CD4-positive, alpha-beta memory T cell (primary cell): ENCODE results near the gene GMIP. TPM values are rescaled to one million over a fixed set of nuclear protein-coding genes. Genes with fewer than 3 reads are reported as not detected.
A peak's percentile ranks its signal among the peaks of the same experiment; 100 is the strongest.

Experiments used
- CTCF ChIA-PET: fragments of 350-600 bp; sonication (Branson Sonifier 250); formaldehyde crosslinking; loops from one replicate; lab custom pipeline; 2021; ENCODE audit warnings: inconsistent platforms; ENCODE audit not compliant: partially characterized antibody; lab: Charles Lee
- POLR2A ChIA-PET: fragments of 350-600 bp; sonication (Branson Sonifier 250); formaldehyde crosslinking; loops from one replicate; lab custom pipeline; 2021; ENCODE audit not compliant: partially characterized antibody; lab: Charles Lee
- DNase-seq, 5 donors: peaks; one replicate each; pipeline versions ENCODE4 v3.0.0 to v3.0.0-alpha.2; 2020 to 2022; ENCODE audit warnings: mixed read lengths in 1 of 5
- H3K27ac ChIP-seq: one replicate; pipeline ENCODE4 v1.7.0; 2013; ENCODE audit warnings: low read depth, low read length
- H3K27me3 ChIP-seq: 2 replicates; pipeline ENCODE4 v1.7.0; 2013; ENCODE audit warnings: mild to moderate bottlenecking, low read length, moderate library complexity; ENCODE audit not compliant: insufficient read depth
- H3K36me3 ChIP-seq: 2 replicates; pipeline ENCODE4 v1.7.0; 2013; ENCODE audit warnings: mild to moderate bottlenecking, low read length, moderate library complexity; ENCODE audit not compliant: insufficient read depth
- H3K4me1 ChIP-seq: 2 replicates; pipeline ENCODE4 v1.7.0; 2013; ENCODE audit warnings: mild to moderate bottlenecking, low read length, moderate library complexity; ENCODE audit not compliant: insufficient read depth
- H3K4me3 ChIP-seq, 2 donors: one replicate each; pipeline ENCODE4 v1.7.0; 2013; ENCODE audit warnings: low read length in 2 of 2, mild to moderate bottlenecking in 1 of 2
- H3K9me3 ChIP-seq, 2 donors: one replicate each; pipeline ENCODE4 v1.7.0; 2013; ENCODE audit warnings: low read length in 2 of 2, control low read depth in 1 of 2; ENCODE audit not compliant: control insufficient read depth in 1 of 2
- H3K27ac Mint-ChIP-seq, 7 donors: one replicate each; pipeline ENCODE4 v1.8.0; 2020 to 2021; ENCODE audit warnings: mixed read lengths in 7 of 7, mild to moderate bottlenecking in 6 of 7, inconsistent platforms in 3 of 7, moderate library complexity in 3 of 7
- H3K27me3 Mint-ChIP-seq, 2 donors: one replicate each; pipeline ENCODE4 v1.8.0; 2020 to 2021; ENCODE audit warnings: mixed read lengths in 2 of 2
- H3K36me3 Mint-ChIP-seq, 2 donors: one replicate each; pipeline ENCODE4 v1.8.0; 2020 to 2021; ENCODE audit warnings: mixed read lengths in 2 of 2, inconsistent platforms in 1 of 2, mild to moderate bottlenecking in 1 of 2
- H3K4me1 Mint-ChIP-seq, 4 donors: one replicate each; pipeline ENCODE4 v1.8.0; 2020 to 2021; ENCODE audit warnings: mixed read lengths in 4 of 4, mild to moderate bottlenecking in 1 of 4
- H3K4me3 Mint-ChIP-seq, 8 donors: one replicate each; pipeline ENCODE4 v1.8.0; 2020 to 2021; ENCODE audit warnings: mixed read lengths in 8 of 8, mild to moderate bottlenecking in 7 of 8, moderate library complexity in 6 of 8, inconsistent platforms in 3 of 8
- H3K9me3 Mint-ChIP-seq, 8 donors: one replicate each; pipeline ENCODE4 v1.8.0; 2020 to 2021; ENCODE audit warnings: mixed read lengths in 8 of 8, mild to moderate bottlenecking in 5 of 8, inconsistent platforms in 3 of 8, moderate library complexity in 1 of 8
- intact Hi-C: fragments of 100-400 bp; cut with micrococcal nuclease; formaldehyde crosslinking; loops from one replicate; pipeline ENCODE4 v1.15.1; 2023
- polyA plus RNA-seq, 2 donors: library from polyadenylated mRNA; unstranded; fragments of 300-500 nt; fragmentation: Illumina TruSeq; gene quantifications; one replicate each; pipeline ENCODE4 v1.2.3, GENCODE V29; 2021
- total RNA-seq, 2 experiments: library from RNA; stranded (reverse); gene quantifications; one replicate each; pipeline ENCODE4 v1.2.3, GENCODE V29; 2021

The GMIP gene
- total and polyA plus RNA-seq, 4 experiments from 2014 or later, result 28.4 to 105 (median 75.2) TPM

DNA sequence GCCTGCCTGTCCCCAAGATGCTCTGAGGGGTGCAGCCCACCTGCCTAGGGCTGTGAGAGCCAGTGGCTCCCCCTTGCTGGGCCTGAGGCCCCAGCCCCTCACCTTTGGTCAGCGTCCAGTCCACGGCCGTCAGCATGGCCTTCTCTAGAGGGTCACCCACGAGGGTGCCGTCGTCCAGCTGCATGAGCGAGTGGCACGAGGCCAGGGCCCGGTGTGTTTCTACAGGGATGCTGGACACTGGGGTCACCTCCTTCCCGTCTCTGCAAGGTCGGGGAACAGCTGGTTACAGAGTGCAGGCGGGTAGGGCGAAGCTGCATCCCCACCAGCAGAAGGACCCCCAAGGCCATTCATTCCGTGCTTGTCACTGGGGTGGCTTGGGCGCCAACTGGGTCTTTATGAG lies 11.0 kb upstream of the GMIP start:
- Histone ChIP-seq H3K4me1 (peaks cover under 1% of the 10 kb centered on the region), H3K27ac (no peak overlapping the region), H3K4me3 (no peak overlapping the region), H3K9me3 (no peaks in the 10 kb centered on the region), H3K36me3 (peaks cover 91% of the 10 kb centered on the region), H3K27me3 (no peaks in the 10 kb centered on the region)
- DNase-seq, result no peak
- H3K27ac Mint-ChIP-seq, result peak overlapping the region in 1 of 7 donors; percentile 53
- ChIA-PET CTCF (no interaction called here), POLR2A (interaction anchor here (0.8 kb wide), 3 partner anchors 14 to 122 kb away, joined by 3 read pairs; no protein-coding TSS in a partner anchor)
- H3K4me3 Mint-ChIP-seq, result no peak overlapping the region
- H3K9me3 Mint-ChIP-seq, result no peaks in the 10 kb centered on the region
- intact Hi-C loops, result no loop called here
- peaks cover 0 to 11% (median 4%) of the 10 kb centered on the region in 4 donors for H3K4me1 Mint-ChIP-seq
- H3K27me3 Mint-ChIP-seq, result no peaks in the 10 kb centered on the region
- peaks cover 50 to 68% of the 10 kb centered on the region in 2 donors for H3K36me3 Mint-ChIP-seq

GRCh38 chr19:19653597-19654147 lies 10.2 kb upstream of the GMIP start:
- Histone ChIP-seq H3K4me1 (no peaks in the 10 kb centered on the region), H3K4me3 (no peak overlapping the region), H3K36me3 (peaks cover 90% of the 10 kb centered on the region), H3K27me3 (no peaks in the 10 kb centered on the region), H3K9me3 (no peaks in the 10 kb centered on the region), H3K27ac (no peak overlapping the region)
- H3K9me3 Mint-ChIP-seq, result no peaks in the 10 kb centered on the region
- no peak overlapping the region for H3K4me3 Mint-ChIP-seq
- CTCF ChIA-PET, result interaction anchor here (1.3 kb wide), 1 partner anchor 100 kb away, joined by 3 read pairs; no protein-coding TSS in a partner anchor
- POLR2A ChIA-PET, result interaction anchor here (0.8 to 1.9 kb wide), 4 partner anchors 8 to 122 kb away, joined by 3 to 6 read pairs (median 5); partner anchors contain the start of gene ZNF101
- peak overlapping the region in 1 of 7 donors; percentile 76 for H3K27ac Mint-ChIP-seq
- peaks cover 0 to 11% (median 4%) of the 10 kb centered on the region in 4 donors for H3K4me1 Mint-ChIP-seq
- H3K27me3 Mint-ChIP-seq, result no peaks in the 10 kb centered on the region
- intact Hi-C loops, result no loop called here
- H3K36me3 Mint-ChIP-seq, result peaks cover 53 to 69% of the 10 kb centered on the region in 2 donors
- DNase-seq, result peak in 1 of 5 donors; percentile 27

GRCh38 chr19:19652482-19653295 lies 9.2 kb upstream of the GMIP start:
- no peaks in the 10 kb centered on the region for H3K27me3 Mint-ChIP-seq
- intact Hi-C loops, result no loop called here
- Histone ChIP-seq H3K27ac (no peak overlapping the region), H3K4me3 (no peak overlapping the region), H3K9me3 (no peaks in the 10 kb centered on the region), H3K27me3 (no peaks in the 10 kb centered on the region), H3K4me1 (no peaks in the 10 kb centered on the region), H3K36me3 (peaks cover 82% of the 10 kb centered on the region)
- peak overlapping the region in 4 of 7 donors; percentile 18 to 79 (median 48) for H3K27ac Mint-ChIP-seq
- peaks cover 46 to 66% of the 10 kb centered on the region in 2 donors for H3K36me3 Mint-ChIP-seq
- POLR2A ChIA-PET, result interaction anchor here (0.9 to 3.4 kb wide), 5 partner anchors 7 to 21 kb away, joined by 3 to 17 read pairs (median 6); partner anchors contain the start of genes ATP13A1 and ZNF101
- CTCF ChIA-PET, result interaction anchor here (1.3 to 3.4 kb wide), 2 partner anchors 99 to 121 kb away, joined by 3 to 12 read pairs; no protein-coding TSS in a partner anchor
- H3K9me3 Mint-ChIP-seq, result no peaks in the 10 kb centered on the region
- DNase-seq, result peak in 1 of 5 donors; percentile 26
- H3K4me1 Mint-ChIP-seq, result peaks cover 0 to 5% (median 1%) of the 10 kb centered on the region in 4 donors
- H3K4me3 Mint-ChIP-seq, result no peak overlapping the region

- H3K4me1 Mint-ChIP-seq, result peaks cover 0 to 5% (median 1%) of the 10 kb centered on the region in 4 donors
- CTCF ChIA-PET, result interaction anchor here (1.0 to 3.4 kb wide), 3 partner anchors 10 to 119 kb away, joined by 3 to 12 read pairs (median 3); no protein-coding TSS in a partner anchor
- no peaks in the 10 kb centered on the region for H3K27me3 ChIP-seq
- peak in 1 of 5 donors; percentile 28 for DNase-seq
- H3K4me1 ChIP-seq, result no peaks in the 10 kb centered on the region
- peaks cover 33 to 65% of the 10 kb centered on the region in 2 donors for H3K36me3 Mint-ChIP-seq
- no peaks in the 10 kb centered on the region for H3K9me3 Mint-ChIP-seq
- H3K4me3 ChIP-seq, result no peak overlapping the region
- intact Hi-C loops, result no loop called here
- no peak overlapping the region for H3K27ac ChIP-seq
- no peak overlapping the region for H3K27ac Mint-ChIP-seq
- H3K27me3 Mint-ChIP-seq, result no peaks in the 10 kb centered on the region
- H3K36me3 ChIP-seq, result peaks cover 79% of the 10 kb centered on the region
- POLR2A ChIA-PET, result interaction anchor here (1.6 to 3.4 kb wide), 2 partner anchors 9 to 12 kb away, joined by 4 to 17 read pairs; partner anchors contain the start of gene ATP13A1
- no peak overlapping the region for H3K4me3 Mint-ChIP-seq
- H3K9me3 ChIP-seq, result no peaks in the 10 kb centered on the region
These were observed 7.6 kb upstream of the GMIP start for GRCh38 chr19:19651076-19651475.

GRCh38 chr19:19650331-19650730 lies 6.9 kb upstream of the GMIP start:
- no peaks in the 10 kb centered on the region for H3K4me1 ChIP-seq
- no peak overlapping the region for H3K4me3 ChIP-seq
- DNase-seq, result peak in 1 of 5 donors; percentile 5
- H3K36me3 Mint-ChIP-seq, result peaks cover 33 to 66% of the 10 kb centered on the region in 2 donors
- no peaks in the 10 kb centered on the region for H3K27me3 ChIP-seq
- H3K4me3 Mint-ChIP-seq, result no peak overlapping the region
- no peak overlapping the region for H3K27ac ChIP-seq
- H3K4me1 Mint-ChIP-seq, result peaks cover 0 to 5% (median 1%) of the 10 kb centered on the region in 4 donors
- peak overlapping the region in 5 of 7 donors; percentile 21 to 79 (median 57) for H3K27ac Mint-ChIP-seq
- ChIA-PET POLR2A (interaction anchor here (1.6 to 3.4 kb wide), 2 partner anchors 10 to 13 kb away, joined by 4 to 17 read pairs; partner anchors contain the start of gene ATP13A1), CTCF (interaction anchor here (1.0 to 3.4 kb wide), 3 partner anchors 11 to 118 kb away, joined by 3 to 12 read pairs (median 3); no protein-coding TSS in a partner anchor)
- peaks cover 71% of the 10 kb centered on the region for H3K36me3 ChIP-seq
- H3K9me3 Mint-ChIP-seq, result no peaks in the 10 kb centered on the region
- no peaks in the 10 kb centered on the region for H3K9me3 ChIP-seq
- no peaks in the 10 kb centered on the region for H3K27me3 Mint-ChIP-seq
- intact Hi-C loops, result no loop called here

DNA sequence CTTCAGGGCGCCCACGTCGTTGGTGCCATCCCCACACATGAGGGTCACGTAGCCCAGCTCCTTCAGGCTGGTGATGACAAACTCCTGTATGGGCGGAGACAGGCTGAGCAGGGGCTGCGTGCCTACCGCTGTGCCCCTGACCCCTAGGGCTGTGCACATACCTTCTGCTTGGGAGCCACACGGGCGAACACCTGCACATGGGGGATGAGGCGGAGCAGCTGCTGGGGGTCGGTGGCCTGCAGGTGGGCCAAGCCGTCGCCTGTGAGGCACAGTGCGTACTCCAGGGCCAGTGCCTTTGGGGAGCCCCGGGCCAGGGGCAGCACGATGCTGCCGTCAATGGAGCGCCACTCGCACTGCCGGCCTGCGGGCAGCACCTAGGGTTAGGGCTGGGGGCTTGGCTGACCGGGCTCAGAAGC lies 6.1 kb upstream of the GMIP start:
- Mint-ChIP-seq H3K27ac (peak overlapping the region in 2 of 7 donors; percentile 12 to 82), H3K27me3 (no peaks in the 10 kb centered on the region), H3K9me3 (no peaks in the 10 kb centered on the region), H3K4me1 (peaks cover 0 to 5% (median 1%) of the 10 kb centered on the region in 4 donors), H3K4me3 (no peak overlapping the region), H3K36me3 (peaks cover 30 to 65% of the 10 kb centered on the region in 2 donors)
- Histone ChIP-seq H3K4me3 (no peak overlapping the region), H3K36me3 (peaks cover 64% of the 10 kb centered on the region), H3K9me3 (no peaks in the 10 kb centered on the region), H3K27me3 (no peaks in the 10 kb centered on the region), H3K27ac (no peak overlapping the region), H3K4me1 (no peaks in the 10 kb centered on the region)
- peak in 1 of 5 donors; percentile 33 for DNase-seq
- intact Hi-C loops, result no loop called here
- ChIA-PET CTCF (interaction anchor here (0.6 to 3.4 kb wide), 3 partner anchors 13 to 118 kb away, joined by 3 to 12 read pairs (median 3); no protein-coding TSS in a partner anchor), POLR2A (interaction anchor here (1.6 to 3.4 kb wide), 2 partner anchors 11 to 14 kb away, joined by 4 to 17 read pairs; partner anchors contain the start of gene ATP13A1)
